HepG2 (cell line): ENCODE measurements around the gene ABL2. TPM values are rescaled to one million over a fixed set of nuclear protein-coding genes. Genes with fewer than 3 reads are reported as not detected.

Experiments
- ASH2L ChIP-seq: fragments of 300-600, 200-600 bp; sonication (generic); IDR thresholded peaks from 2 replicates; pipeline ENCODE4 v1.7.0; 2017; ENCODE audit warnings: low read depth, mild to moderate bottlenecking, moderate library complexity, mixed read lengths, low read length; ENCODE audit not compliant: insufficient read length
- CBFB ChIP-seq: sonication (generic); formaldehyde crosslinking; IDR thresholded peaks from 2 replicates; pipeline ENCODE4 v1.4.0; 2020; ENCODE audit warnings: missing genetic modification reagents
- ELF1 ChIP-seq: sonication (generic); formaldehyde crosslinking; IDR thresholded peaks from 2 replicates; pipeline ENCODE4 v1.4.0; 2020; ENCODE audit warnings: missing genetic modification reagents
- FOXA3 ChIP-seq: IDR thresholded peaks from 2 replicates; pipeline ENCODE4 v1.6.1; 2016; ENCODE audit warnings: missing genetic modification reagents, missing compliant biosample characterization
- FOXC1 ChIP-seq: sonication (generic); formaldehyde crosslinking; IDR thresholded peaks from 2 replicates; pipeline ENCODE4 v1.8.0; 2022; ENCODE audit warnings: mild to moderate bottlenecking, missing genetic modification reagents, borderline replicate concordance
- HNRNPH1 ChIP-seq: fragments of 200-400 bp; formaldehyde crosslinking; optimal IDR thresholded peaks from 2 replicates; pipeline ENCODE3; 2017; ENCODE audit warnings: mild to moderate bottlenecking, low read depth, low read length
- MED1 ChIP-seq: sonication (generic); formaldehyde crosslinking; IDR thresholded peaks from 2 replicates; pipeline ENCODE4 v1.4.0; 2020; ENCODE audit warnings: missing genetic modification reagents
- MTF2 ChIP-seq: sonication (generic); formaldehyde crosslinking; IDR thresholded peaks from 2 replicates; pipeline ENCODE4 v1.5.0; 2020; ENCODE audit warnings: missing genetic modification reagents, borderline replicate concordance
- SKI ChIP-seq: fragments of 450-650 bp; IDR thresholded peaks from one replicate; pipeline ENCODE4 v1.6.1; 2018; ENCODE audit warnings: mild to moderate bottlenecking; ENCODE audit not compliant: partially characterized antibody
- SP2 ChIP-seq: sonication (generic); formaldehyde crosslinking; IDR thresholded peaks from 2 replicates; pipeline ENCODE4 v1.5.1; 2020; ENCODE audit warnings: mild to moderate bottlenecking, missing genetic modification reagents
- TCF7 ChIP-seq: sonication (generic); IDR thresholded peaks from 2 replicates; pipeline ENCODE4 v1.6.1; 2016; ENCODE audit warnings: antibody characterized with exemption, low read depth
- ZFP82 ChIP-seq: sonication (generic); formaldehyde crosslinking; IDR thresholded peaks from 2 replicates; pipeline ENCODE4 v1.5.1; 2020; ENCODE audit warnings: mild to moderate bottlenecking, missing genetic modification reagents, borderline replicate concordance
- ZMYM3 ChIP-seq: sonication (generic); formaldehyde crosslinking; IDR thresholded peaks from 2 replicates; pipeline ENCODE4 v1.5.1; 2020; ENCODE audit warnings: mild to moderate bottlenecking, missing genetic modification reagents
- ZNF775 ChIP-seq: sonication (generic); formaldehyde crosslinking; IDR thresholded peaks from 2 replicates; pipeline ENCODE4 v1.4.0; 2020; ENCODE audit warnings: missing genetic modification reagents, mild to moderate bottlenecking, moderate library complexity, borderline replicate concordance
- polyA plus RNA-seq, 8 experiments: library from polyadenylated mRNA; depleted of rRNA in 3 of 8; stranded (reverse) in 7 of 8; unstranded in 1 of 8; fragments of >200 nt; fragmentation: Illumina TruSeq in 4 of 8; extraction: Trizol in 4 of 8; gene quantifications; 2 replicates each; pipeline versions ENCODE4 v1.2.1 to v1.2.3, GENCODE V29; 2011 to 2016; ENCODE audit warnings: low read depth in 4 of 8, missing spikeins in 1 of 8, mixed read lengths in 1 of 8; ENCODE audit not compliant: insufficient read depth in 1 of 8
- total RNA-seq, 5 experiments: library from RNA; depleted of rRNA; stranded (reverse); fragments of >200 nt; fragmentation: Illumina TruSeq; extraction: Trizol; gene quantifications; 2 replicates each; pipeline ENCODE4 v1.2.3, GENCODE V29; 2016; ENCODE audit warnings: low read depth in 1 of 5
- TF ChIP-seq, protein P1 (sequence below): sonication (generic); formaldehyde crosslinking; IDR thresholded peaks from 2 replicates; pipeline ENCODE4 v1.9.0; 2021; ENCODE audit warnings: missing genetic modification reagents, borderline replicate concordance
- TF ChIP-seq, protein P2 (sequence below): sonication (generic); formaldehyde crosslinking; IDR thresholded peaks from 2 replicates; pipeline ENCODE4 v1.4.0; 2020; ENCODE audit warnings: missing genetic modification reagents, low read depth, mild to moderate bottlenecking, borderline replicate concordance
- TF ChIP-seq, protein P3 (sequence below): sonication (generic); formaldehyde crosslinking; IDR thresholded peaks from 2 replicates; pipeline ENCODE4 v1.8.0; 2022; ENCODE audit warnings: missing genetic modification reagents, mild to moderate bottlenecking, moderate library complexity, borderline replicate concordance
- TF ChIP-seq, protein P4 (sequence below): sonication (generic); formaldehyde crosslinking; IDR thresholded peaks from 2 replicates; pipeline ENCODE4 v1.4.0; 2020; ENCODE audit warnings: missing genetic modification reagents
- TF ChIP-seq, protein P5 (sequence below): sonication (generic); formaldehyde crosslinking; IDR thresholded peaks from 2 replicates; pipeline ENCODE4 v1.4.0; 2020; ENCODE audit warnings: missing genetic modification reagents
- TF ChIP-seq, protein P6 (sequence below): conservative IDR thresholded peaks from 2 replicates; pipeline ENCODE4 v1.6.1; 2018; ENCODE audit warnings: missing genetic modification reagents

Gene ABL2
- total and polyA plus RNA-seq, 2 of the 13 experiments (the other 11 are each of a cell fraction or from before 2014, with no cell fraction given), result 5.8 to 6.0 TPM

DNA sequence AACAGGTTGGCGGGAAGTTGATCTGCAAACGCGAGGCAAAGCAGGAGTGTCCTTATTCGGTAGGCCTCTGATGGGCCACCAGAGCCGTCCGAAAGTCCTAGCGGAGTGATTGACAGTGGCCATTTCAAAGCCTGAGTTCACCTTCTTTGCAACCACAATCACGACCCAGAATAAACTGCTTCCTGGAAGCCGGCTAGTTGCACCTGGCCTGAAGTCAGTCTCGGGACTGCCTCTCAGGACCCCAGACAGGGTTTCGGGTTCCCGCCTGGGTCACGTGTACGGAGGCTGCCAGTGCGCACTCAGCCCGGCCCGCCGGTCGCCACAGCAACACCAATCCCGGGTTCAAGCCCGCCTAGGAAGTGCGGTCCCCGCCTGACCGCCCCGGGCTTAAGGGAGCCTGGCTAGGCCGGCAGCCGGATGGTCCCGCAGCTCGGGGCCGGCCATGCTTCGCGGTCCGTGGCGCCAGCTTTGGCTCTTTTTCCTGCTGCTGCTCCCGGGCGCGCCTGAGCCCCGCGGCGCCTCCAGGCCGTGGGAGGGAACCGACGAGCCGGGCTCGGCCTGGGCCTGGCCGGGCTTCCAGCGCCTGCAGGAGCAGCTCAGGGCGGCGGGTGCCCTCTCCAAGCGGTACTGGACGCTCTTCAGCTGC, 147.7 kb downstream of the ABL2 start, which contains the start of gene TOR3A (continued):
- TF ChIP-seq, protein P1, sequence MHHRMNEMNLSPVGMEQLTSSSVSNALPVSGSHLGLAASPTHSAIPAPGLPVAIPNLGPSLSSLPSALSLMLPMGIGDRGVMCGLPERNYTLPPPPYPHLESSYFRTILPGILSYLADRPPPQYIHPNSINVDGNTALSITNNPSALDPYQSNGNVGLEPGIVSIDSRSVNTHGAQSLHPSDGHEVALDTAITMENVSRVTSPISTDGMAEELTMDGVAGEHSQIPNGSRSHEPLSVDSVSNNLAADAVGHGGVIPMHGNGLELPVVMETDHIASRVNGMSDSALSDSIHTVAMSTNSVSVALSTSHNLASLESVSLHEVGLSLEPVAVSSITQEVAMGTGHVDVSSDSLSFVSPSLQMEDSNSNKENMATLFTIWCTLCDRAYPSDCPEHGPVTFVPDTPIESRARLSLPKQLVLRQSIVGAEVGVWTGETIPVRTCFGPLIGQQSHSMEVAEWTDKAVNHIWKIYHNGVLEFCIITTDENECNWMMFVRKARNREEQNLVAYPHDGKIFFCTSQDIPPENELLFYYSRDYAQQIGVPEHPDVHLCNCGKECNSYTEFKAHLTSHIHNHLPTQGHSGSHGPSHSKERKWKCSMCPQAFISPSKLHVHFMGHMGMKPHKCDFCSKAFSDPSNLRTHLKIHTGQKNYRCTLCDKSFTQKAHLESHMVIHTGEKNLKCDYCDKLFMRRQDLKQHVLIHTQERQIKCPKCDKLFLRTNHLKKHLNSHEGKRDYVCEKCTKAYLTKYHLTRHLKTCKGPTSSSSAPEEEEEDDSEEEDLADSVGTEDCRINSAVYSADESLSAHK (CRISPR knock-in tag), result no peak; the same call in 1 of the 2 replicates
- no peak for TF ChIP-seq ZNF775
- TF ChIP-seq, protein P2, sequence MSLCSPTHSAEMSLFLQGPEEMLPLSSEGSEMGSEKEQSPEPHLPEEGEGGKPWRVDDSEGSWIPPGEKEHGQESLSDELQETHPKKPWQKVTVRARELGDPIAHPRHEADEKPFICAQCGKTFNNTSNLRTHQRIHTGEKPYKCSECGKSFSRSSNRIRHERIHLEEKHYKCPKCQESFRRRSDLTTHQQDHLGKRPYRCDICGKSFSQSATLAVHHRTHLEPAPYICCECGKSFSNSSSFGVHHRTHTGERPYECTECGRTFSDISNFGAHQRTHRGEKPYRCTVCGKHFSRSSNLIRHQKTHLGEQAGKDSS (CRISPR knock-in tag), result 0 out of 2 replicates have a peak, but pooled peaks have one; percentile 33
- TF ChIP-seq, protein P3, sequence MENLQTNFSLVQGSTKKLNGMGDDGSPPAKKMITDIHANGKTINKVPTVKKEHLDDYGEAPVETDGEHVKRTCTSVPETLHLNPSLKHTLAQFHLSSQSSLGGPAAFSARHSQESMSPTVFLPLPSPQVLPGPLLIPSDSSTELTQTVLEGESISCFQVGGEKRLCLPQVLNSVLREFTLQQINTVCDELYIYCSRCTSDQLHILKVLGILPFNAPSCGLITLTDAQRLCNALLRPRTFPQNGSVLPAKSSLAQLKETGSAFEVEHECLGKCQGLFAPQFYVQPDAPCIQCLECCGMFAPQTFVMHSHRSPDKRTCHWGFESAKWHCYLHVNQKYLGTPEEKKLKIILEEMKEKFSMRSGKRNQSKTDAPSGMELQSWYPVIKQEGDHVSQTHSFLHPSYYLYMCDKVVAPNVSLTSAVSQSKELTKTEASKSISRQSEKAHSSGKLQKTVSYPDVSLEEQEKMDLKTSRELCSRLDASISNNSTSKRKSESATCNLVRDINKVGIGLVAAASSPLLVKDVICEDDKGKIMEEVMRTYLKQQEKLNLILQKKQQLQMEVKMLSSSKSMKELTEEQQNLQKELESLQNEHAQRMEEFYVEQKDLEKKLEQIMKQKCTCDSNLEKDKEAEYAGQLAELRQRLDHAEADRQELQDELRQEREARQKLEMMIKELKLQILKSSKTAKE (CRISPR knock-in tag), result no peak
- no peak for TF ChIP-seq HNRNPH1
- TF ChIP-seq FOXC1 (CRISPR knock-in tag), result no peak; the same call in 1 of the 2 replicates
- TF ChIP-seq SP2 (CRISPR knock-in tag), result no peak; the same call in 1 of the 2 replicates
- TF ChIP-seq SKI, result peak; percentile 39
- peak; percentile 76 for TF ChIP-seq ELF1
- TF ChIP-seq ZFP82, result no peak; the same call in 1 of the 2 replicates
- TF ChIP-seq, protein P4, sequence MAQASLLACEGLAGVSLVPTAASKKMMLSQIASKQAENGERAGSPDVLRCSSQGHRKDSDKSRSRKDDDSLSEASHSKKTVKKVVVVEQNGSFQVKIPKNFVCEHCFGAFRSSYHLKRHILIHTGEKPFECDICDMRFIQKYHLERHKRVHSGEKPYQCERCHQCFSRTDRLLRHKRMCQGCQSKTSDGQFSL (CRISPR knock-in tag), result no peak
- TF ChIP-seq FOXA3 (CRISPR knock-in tag), result no peak; the same call in 1 of the 2 replicates
- peak; percentile 71 for TF ChIP-seq ASH2L
- TF ChIP-seq ZMYM3, result no peak
- TF ChIP-seq MTF2 (CRISPR knock-in tag), result no peak; the same call in 1 of the 2 replicates
- TF ChIP-seq, protein P5, sequence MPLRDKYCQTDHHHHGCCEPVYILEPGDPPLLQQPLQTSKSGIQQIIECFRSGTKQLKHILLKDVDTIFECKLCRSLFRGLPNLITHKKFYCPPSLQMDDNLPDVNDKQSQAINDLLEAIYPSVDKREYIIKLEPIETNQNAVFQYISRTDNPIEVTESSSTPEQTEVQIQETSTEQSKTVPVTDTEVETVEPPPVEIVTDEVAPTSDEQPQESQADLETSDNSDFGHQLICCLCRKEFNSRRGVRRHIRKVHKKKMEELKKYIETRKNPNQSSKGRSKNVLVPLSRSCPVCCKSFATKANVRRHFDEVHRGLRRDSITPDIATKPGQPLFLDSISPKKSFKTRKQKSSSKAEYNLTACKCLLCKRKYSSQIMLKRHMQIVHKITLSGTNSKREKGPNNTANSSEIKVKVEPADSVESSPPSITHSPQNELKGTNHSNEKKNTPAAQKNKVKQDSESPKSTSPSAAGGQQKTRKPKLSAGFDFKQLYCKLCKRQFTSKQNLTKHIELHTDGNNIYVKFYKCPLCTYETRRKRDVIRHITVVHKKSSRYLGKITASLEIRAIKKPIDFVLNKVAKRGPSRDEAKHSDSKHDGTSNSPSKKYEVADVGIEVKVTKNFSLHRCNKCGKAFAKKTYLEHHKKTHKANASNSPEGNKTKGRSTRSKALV, result peak; percentile 73
- TF ChIP-seq MED1, result peak; percentile 58
- no peak for TF ChIP-seq TCF7
- TF ChIP-seq, protein P6, sequence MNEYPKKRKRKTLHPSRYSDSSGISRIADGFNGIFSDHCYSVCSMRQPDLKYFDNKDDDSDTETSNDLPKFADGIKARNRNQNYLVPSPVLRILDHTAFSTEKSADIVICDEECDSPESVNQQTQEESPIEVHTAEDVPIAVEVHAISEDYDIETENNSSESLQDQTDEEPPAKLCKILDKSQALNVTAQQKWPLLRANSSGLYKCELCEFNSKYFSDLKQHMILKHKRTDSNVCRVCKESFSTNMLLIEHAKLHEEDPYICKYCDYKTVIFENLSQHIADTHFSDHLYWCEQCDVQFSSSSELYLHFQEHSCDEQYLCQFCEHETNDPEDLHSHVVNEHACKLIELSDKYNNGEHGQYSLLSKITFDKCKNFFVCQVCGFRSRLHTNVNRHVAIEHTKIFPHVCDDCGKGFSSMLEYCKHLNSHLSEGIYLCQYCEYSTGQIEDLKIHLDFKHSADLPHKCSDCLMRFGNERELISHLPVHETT (CRISPR knock-in tag), result no peak; the same call in 1 of the 2 replicates
- peak; percentile 52; the same call in 1 of the 2 replicates for TF ChIP-seq CBFB (CRISPR knock-in tag)
